Neutrophil (primary cell): ENCODE measurements around the gene KDM2A.

ENCODE experiments used
- H3K27ac ChIP-seq: fragments of 200-600 bp; sonication (generic); 2 replicates; pipeline ENCODE4 v1.5.1; 2016; ENCODE audit warnings: mild to moderate bottlenecking, moderate library complexity
- H3K27me3 ChIP-seq: fragments of 200-600 bp; sonication (generic); 2 replicates; pipeline ENCODE4 v1.6.0; 2016; ENCODE audit warnings: mild to moderate bottlenecking
- H3K36me3 ChIP-seq: fragments of 200-600 bp; sonication (generic); 2 replicates; pipeline ENCODE4 v1.5.1; 2017
- H3K4me1 ChIP-seq, 2 experiments: fragments of 200-600 bp in 1 of 2; sonication (generic) in 1 of 2; 1 replicate in 1 of 2; 2 replicates in 1 of 2; pipeline versions ENCODE4 v1.5.1 to v1.6.1; 2013 to 2016; ENCODE audit warnings: low read depth in 1 of 2, low read length in 1 of 2, mild to moderate bottlenecking in 1 of 2, moderate library complexity in 1 of 2; ENCODE audit not compliant: control insufficient read depth in 1 of 2, insufficient read depth in 1 of 2
- H3K4me3 ChIP-seq, 2 experiments: fragments of 200-600 bp in 1 of 2; sonication (generic) in 1 of 2; 1 replicate in 1 of 2; 2 replicates in 1 of 2; pipeline ENCODE4 v1.5.1; 2013 to 2016; ENCODE audit warnings: low read depth in 1 of 2, low read length in 1 of 2, mild to moderate bottlenecking in 1 of 2, moderate library complexity in 1 of 2
- H3K9me3 ChIP-seq: fragments of 200-600 bp; sonication (generic); 2 replicates; pipeline ENCODE4 v1.5.1; 2016
- TF ChIP-seq, protein P1 (sequence below): fragments of 200-600 bp; sonication (generic); IDR thresholded peaks from 2 replicates; pipeline ENCODE4 v1.5.1; 2016; ENCODE audit warnings: antibody characterized with exemption

Gene KDM2A

GRCh38 chr11:67118801-67119584, at the start of gene KDM2A:
KDM2A (plus strand) TSS chr11:67119263; CDS start chr11:67121317, 2,054 bp downstream.
- Histone ChIP-seq H3K27me3 (no peaks in the 10 kb centered on the region), H3K4me3 (peak within 1 kb of the TSS; percentile 91 to 100), H3K9me3 (no peaks in the 10 kb centered on the region), H3K4me1 (peaks cover 66 to 70% of the 10 kb centered on the region in 2 experiments), H3K36me3 (peaks cover 8% of the 10 kb centered on the region), H3K27ac (peak within 1 kb of the TSS; percentile 99)
- TF ChIP-seq, protein P1, sequence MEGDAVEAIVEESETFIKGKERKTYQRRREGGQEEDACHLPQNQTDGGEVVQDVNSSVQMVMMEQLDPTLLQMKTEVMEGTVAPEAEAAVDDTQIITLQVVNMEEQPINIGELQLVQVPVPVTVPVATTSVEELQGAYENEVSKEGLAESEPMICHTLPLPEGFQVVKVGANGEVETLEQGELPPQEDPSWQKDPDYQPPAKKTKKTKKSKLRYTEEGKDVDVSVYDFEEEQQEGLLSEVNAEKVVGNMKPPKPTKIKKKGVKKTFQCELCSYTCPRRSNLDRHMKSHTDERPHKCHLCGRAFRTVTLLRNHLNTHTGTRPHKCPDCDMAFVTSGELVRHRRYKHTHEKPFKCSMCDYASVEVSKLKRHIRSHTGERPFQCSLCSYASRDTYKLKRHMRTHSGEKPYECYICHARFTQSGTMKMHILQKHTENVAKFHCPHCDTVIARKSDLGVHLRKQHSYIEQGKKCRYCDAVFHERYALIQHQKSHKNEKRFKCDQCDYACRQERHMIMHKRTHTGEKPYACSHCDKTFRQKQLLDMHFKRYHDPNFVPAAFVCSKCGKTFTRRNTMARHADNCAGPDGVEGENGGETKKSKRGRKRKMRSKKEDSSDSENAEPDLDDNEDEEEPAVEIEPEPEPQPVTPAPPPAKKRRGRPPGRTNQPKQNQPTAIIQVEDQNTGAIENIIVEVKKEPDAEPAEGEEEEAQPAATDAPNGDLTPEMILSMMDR: peak; percentile 64

DNA sequence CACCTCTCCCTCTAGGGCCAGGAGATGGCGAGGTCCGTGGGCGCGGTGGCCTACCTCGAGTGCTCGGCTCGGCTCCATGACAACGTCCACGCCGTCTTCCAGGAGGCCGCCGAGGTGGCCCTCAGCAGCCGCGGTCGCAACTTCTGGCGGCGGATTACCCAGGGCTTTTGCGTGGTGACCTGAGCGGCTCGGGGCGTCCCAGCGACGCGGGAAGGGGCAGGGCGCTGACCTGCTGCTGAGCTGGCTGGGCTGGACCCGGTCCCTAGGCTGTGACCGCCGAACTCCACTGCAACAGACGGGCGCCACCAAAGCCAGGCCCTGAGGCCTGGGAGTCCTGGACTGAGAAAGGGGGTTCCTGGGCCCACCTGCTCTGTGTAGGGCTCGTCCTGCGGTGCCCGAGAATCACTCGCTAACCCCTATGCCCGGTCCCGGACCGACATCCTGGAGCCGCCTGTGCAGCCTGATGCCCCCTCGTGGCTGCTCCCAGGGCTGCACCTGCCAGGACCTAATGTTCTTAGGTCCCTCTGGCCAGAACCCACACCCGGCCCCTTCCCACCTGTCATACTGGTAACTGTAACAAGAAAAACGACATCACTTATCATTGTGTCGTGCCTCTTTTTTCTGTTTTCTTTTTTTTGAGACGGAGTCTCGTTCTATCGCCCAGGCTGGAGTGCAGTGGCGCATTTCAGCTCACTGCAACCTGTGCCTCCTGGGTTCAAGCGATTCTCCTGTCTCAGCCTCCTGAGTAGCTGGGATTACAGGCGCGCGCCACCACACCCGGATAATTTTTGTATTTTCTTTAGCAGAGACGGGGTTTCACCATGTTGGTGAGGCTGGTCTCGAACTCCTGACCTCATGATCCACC, 47.4 kb upstream of the KDM2A start:
- H3K4me3 ChIP-seq: peak overlapping the region; percentile 27 to 35
- no peaks in the 10 kb centered on the region for H3K9me3 ChIP-seq
- TF ChIP-seq, protein P1: peak; percentile 71
- no peak overlapping the region for H3K27ac ChIP-seq
- H3K36me3 ChIP-seq: no peaks in the 10 kb centered on the region
- H3K4me1 ChIP-seq: peaks cover 4 to 5% of the 10 kb centered on the region in 2 experiments
- H3K27me3 ChIP-seq: peaks cover 37% of the 10 kb centered on the region

DNA sequence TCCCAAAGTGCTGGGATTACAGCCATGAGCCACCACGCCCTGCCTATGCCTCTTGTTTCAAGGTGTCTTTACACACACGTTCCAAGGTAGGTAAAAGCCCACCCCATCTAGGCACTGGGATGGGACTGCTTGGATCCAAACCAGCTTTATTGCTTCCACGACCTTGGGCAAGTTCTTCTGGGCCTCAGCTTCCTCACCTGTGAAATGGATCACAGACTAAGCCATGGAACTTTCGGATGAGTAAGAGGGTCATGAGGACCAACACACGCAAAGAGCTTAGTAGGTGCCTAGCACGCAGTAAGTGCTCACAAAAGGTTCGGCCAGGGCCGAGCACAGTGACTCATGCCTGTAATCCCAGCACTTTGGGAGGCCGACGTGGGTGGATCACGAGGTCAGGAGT, 46.8 kb upstream of the KDM2A start:
- TF ChIP-seq, protein P1: no peak

GRCh38 chr11:67073908-67074307, 45.2 kb upstream of the KDM2A start:
- TF ChIP-seq, protein P1: no peak
- Histone ChIP-seq H3K27ac (no peak overlapping the region), H3K27me3 (peaks cover 42% of the 10 kb centered on the region), H3K36me3 (no peaks in the 10 kb centered on the region), H3K4me1 (peaks cover 4 to 5% of the 10 kb centered on the region in 2 experiments), H3K9me3 (no peaks in the 10 kb centered on the region), H3K4me3 (no peak overlapping the region)

More for the DNA sequence above, 46.8 kb upstream of the KDM2A start:
- Histone ChIP-seq H3K4me3 (no peak overlapping the region), H3K27ac (no peak overlapping the region), H3K9me3 (no peaks in the 10 kb centered on the region), H3K27me3 (peaks cover 37% of the 10 kb centered on the region), H3K4me1 (peaks cover 4 to 5% of the 10 kb centered on the region in 2 experiments), H3K36me3 (no peaks in the 10 kb centered on the region)

DNA sequence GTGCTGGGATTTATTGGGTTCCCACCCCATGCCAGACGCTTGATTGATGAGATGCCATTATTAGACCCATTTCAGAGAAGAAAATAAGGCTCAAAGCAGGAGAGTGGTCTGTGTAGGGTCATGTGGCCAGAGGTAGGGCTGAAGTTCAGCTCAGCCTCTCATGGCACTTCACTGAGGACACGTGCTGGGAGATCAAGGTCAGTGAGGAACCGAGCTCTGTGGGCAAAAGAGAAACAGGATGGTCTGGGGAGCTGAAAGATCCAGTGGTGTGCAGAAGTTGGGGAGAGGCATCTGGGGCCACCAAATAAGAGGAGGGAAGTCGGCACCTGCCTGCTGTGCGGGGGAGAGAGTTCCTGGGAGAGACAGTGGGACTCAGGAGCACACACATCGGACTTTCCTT, 42.9 kb upstream of the KDM2A start:
- no peak overlapping the region for H3K27ac ChIP-seq
- TF ChIP-seq, protein P1: no peak
- peaks cover 4 to 5% of the 10 kb centered on the region in 2 experiments for H3K4me1 ChIP-seq
- no peaks in the 10 kb centered on the region for H3K9me3 ChIP-seq
- H3K36me3 ChIP-seq: no peaks in the 10 kb centered on the region
- H3K4me3 ChIP-seq: no peak overlapping the region
- peaks cover 23% of the 10 kb centered on the region for H3K27me3 ChIP-seq
